Suprapubic skin (tissue), 4 donors: ENCODE data around the gene ZNF582. TPM values are rescaled to one million over a fixed set of nuclear protein-coding genes. Genes with fewer than 3 reads are reported as not detected.

Experiments
- DNase-seq, 2 donors: peaks; one replicate each; pipeline ENCODE4 v3.0.0-alpha.2; 2019; ENCODE audit warnings: low spot score in 2 of 2
- H3K27ac ChIP-seq: fragments of 200-600 bp; sonication (generic); one replicate; pipeline ENCODE4 v1.5.1; 2019
- H3K27me3 ChIP-seq: fragments of 200-600 bp; sonication (generic); one replicate; pipeline ENCODE4 v1.5.1; 2019
- H3K36me3 ChIP-seq: fragments of 200-600 bp; sonication (generic); one replicate; pipeline ENCODE4 v1.5.1; 2019
- H3K4me1 ChIP-seq: fragments of 200-600 bp; sonication (generic); one replicate; pipeline ENCODE4 v1.5.1; 2019
- H3K4me3 ChIP-seq: fragments of 200-600 bp; sonication (generic); one replicate; pipeline ENCODE4 v1.5.1; 2019; ENCODE audit warnings: mild to moderate bottlenecking
- H3K9me3 ChIP-seq: fragments of 200-600 bp; sonication (generic); one replicate; pipeline ENCODE4 v1.5.1; 2019
- EP300 ChIP-seq: sonication (generic); formaldehyde crosslinking; IDR thresholded peaks from one replicate; pipeline ENCODE4 v1.6.1; 2017; ENCODE audit warnings: antibody characterized with exemption
- POLR2A ChIP-seq, 2 donors: fragments of 450-650 bp; IDR thresholded peaks; one replicate each; pipeline ENCODE4 v1.6.1; 2017; ENCODE audit warnings: antibody characterized with exemption in 2 of 2, mild to moderate bottlenecking in 2 of 2, moderate library complexity in 2 of 2
- POLR2AphosphoS5 ChIP-seq, 3 donors: sonication (generic); formaldehyde crosslinking; IDR thresholded peaks; one replicate each; pipeline ENCODE4 v1.6.1; 2017; ENCODE audit warnings: antibody characterized with exemption in 3 of 3
- WGBS: methylation state at CpG from one replicate; pipeline ENCODE4 v1.1.5; 2018; 5-methylcytosine and 5-hydroxymethylcytosine counted together
- total RNA-seq, 4 donors: library from RNA; depleted of rRNA; stranded (reverse); fragments of >200 nt; gene quantifications; one replicate each; pipeline ENCODE4 v1.1.0, GENCODE V29; 2016
- TF ChIP-seq, protein P1 (sequence below), 2 donors: fragments of 200-600 bp in 1 of 2; fragments of 450-650 bp in 1 of 2; sonication (generic) in 1 of 2; IDR thresholded peaks; one replicate each; pipeline ENCODE4 v1.5.1; 2016 to 2019; ENCODE audit warnings: antibody characterized with exemption in 2 of 2, mild to moderate bottlenecking in 1 of 2, moderate library complexity in 1 of 2

Gene ZNF582
- total RNA-seq, 4 donors from 2014 or later = 2.6 to 5.2 (median 3.1) TPM

GRCh38 chr19:56383826-56384605 is 9.3 kb downstream of the ZNF582 start:
- WGBS = 92% methylated on average over 8 of the region's 8 CpGs
- Histone ChIP-seq H3K9me3 (peaks cover 18% of the 10 kb centered on the region), H3K36me3 (peaks cover 36% of the 10 kb centered on the region), H3K4me3 (no peak overlapping the region), H3K4me1 (no peaks in the 10 kb centered on the region), H3K27ac (no peak overlapping the region), H3K27me3 (no peaks in the 10 kb centered on the region)
- DNase-seq = no peak
- TF ChIP-seq EP300 = no peak
- TF ChIP-seq, protein P1, sequence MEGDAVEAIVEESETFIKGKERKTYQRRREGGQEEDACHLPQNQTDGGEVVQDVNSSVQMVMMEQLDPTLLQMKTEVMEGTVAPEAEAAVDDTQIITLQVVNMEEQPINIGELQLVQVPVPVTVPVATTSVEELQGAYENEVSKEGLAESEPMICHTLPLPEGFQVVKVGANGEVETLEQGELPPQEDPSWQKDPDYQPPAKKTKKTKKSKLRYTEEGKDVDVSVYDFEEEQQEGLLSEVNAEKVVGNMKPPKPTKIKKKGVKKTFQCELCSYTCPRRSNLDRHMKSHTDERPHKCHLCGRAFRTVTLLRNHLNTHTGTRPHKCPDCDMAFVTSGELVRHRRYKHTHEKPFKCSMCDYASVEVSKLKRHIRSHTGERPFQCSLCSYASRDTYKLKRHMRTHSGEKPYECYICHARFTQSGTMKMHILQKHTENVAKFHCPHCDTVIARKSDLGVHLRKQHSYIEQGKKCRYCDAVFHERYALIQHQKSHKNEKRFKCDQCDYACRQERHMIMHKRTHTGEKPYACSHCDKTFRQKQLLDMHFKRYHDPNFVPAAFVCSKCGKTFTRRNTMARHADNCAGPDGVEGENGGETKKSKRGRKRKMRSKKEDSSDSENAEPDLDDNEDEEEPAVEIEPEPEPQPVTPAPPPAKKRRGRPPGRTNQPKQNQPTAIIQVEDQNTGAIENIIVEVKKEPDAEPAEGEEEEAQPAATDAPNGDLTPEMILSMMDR (IDR thresholded peaks at IDR 0.05) = no peak
- no peak for TF ChIP-seq POLR2AphosphoS5 (IDR thresholded peaks at IDR 0.05)
- no peak for TF ChIP-seq POLR2A (IDR thresholded peaks at IDR 0.05)

DNA sequence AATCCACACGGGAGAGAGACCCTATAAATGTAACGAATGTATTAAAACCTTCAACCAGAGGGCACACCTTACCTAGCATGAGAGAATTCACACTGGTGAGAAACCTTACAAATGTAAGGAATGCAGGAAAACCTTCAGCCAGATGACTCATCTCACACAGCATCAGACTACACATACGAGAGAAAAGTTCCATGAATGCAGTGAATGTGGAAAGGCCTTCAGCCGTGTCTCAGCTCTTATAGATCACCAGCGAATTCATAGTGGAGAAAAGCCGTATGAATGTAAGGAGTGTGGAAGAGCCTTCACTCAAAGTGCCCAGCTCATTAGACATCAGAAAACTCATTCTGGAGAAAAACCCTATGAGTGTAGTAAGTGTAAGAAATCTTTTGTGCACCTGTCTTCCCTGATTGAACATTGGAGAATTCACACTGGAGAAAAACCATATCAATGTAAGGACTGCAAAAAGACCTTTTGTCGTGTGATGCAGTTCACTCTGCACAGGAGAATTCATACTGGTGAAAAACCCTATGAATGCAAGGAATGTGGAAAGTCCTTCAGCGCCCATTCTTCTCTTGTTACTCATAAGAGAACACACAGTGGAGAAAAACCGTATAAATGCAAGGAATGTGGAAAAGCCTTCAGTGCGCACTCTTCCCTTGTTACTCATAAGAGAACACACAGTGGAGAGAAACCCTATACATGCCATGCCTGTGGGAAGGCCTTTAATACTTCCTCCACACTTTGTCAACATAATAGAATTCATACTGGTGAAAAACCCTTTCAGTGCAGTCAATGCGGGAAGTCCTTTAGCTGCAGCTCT is 16.0 kb downstream of the ZNF582 start:
- WGBS = 96% methylated on average over 11 of the region's 11 CpGs
- H3K36me3 ChIP-seq = peaks cover 68% of the 10 kb centered on the region
- peaks cover 41% of the 10 kb centered on the region for H3K9me3 ChIP-seq

DNA sequence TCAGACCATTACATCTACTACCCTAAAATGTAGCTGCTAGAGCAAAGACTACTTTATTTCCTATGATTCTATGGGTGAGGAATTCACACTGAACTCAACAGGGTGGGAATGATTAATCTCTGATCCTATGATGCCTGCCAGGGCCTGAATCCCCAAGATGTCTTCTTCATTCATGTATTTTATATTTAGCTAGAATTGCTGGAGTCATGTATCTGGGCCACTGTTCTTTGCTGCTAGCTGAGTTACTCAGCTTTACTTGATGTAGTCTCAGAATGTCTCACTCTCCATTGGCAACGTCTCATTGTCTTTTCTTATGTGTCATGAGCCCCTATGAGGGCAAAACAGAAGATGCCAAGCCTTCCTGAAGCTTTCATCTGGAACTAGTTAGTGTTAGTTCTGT is 21.1 kb downstream of the ZNF582 start:
- Histone ChIP-seq H3K27ac (no peak overlapping the region), H3K27me3 (no peaks in the 10 kb centered on the region), H3K4me3 (no peak overlapping the region), H3K4me1 (peaks cover 14% of the 10 kb centered on the region), H3K9me3 (peaks cover 17% of the 10 kb centered on the region), H3K36me3 (peaks cover 62% of the 10 kb centered on the region)
- TF ChIP-seq EP300 (no peak), POLR2A (IDR thresholded peaks at IDR 0.05) (no peak), POLR2AphosphoS5 (IDR thresholded peaks at IDR 0.05) (no peak)
- TF ChIP-seq, protein P1 (IDR thresholded peaks at IDR 0.05) = no peak
- DNase-seq = no peak
- 72% methylated on average over 1 of the region's 1 CpG for WGBS

More for the DNA sequence above, 16.0 kb downstream of the ZNF582 start:
- no peak for DNase-seq
- Histone ChIP-seq H3K4me3 (no peak overlapping the region), H3K4me1 (no peaks in the 10 kb centered on the region), H3K27me3 (no peaks in the 10 kb centered on the region), H3K27ac (no peak overlapping the region)
- TF ChIP-seq EP300 (no peak), POLR2A (IDR thresholded peaks at IDR 0.05) (no peak), POLR2AphosphoS5 (IDR thresholded peaks at IDR 0.05) (no peak)
- TF ChIP-seq, protein P1 (IDR thresholded peaks at IDR 0.05) = no peak

DNA sequence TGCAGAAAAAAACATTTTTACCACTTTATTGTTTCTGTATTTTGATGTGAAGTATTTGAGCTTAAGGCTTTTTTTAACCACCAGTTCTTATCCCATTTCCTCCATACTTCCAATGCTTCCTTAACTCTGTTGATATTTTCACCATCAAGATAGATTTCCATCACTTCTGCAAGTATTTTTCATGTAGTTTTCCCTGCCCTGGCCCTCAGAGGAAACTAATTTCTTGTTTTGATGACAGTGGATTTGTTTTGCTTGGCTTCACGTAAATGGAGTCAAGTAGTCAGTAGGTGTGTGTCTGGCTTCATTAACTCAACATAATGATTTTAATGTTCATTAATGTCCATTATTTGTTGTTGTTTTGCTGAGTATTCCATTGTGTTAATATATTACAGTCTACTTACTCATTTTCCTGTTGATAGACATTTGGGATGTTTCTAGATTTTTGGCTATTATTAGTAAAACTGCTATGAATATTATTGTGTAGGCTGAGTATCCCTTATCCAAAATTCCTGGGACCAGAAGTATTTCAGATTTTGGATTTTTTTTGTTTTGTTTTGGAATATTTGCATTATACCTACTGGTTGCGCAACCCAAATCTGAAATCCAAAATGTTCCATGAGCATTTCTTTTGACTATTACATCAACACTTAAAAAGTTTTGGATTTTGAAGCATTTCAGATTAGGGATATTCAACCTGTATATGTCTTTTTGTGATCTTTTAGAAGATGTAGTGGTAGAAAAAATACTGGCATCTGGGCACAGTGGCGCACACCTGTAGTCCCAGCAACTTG is 23.3 kb downstream of the ZNF582 start:
- Histone ChIP-seq H3K27ac (no peak overlapping the region), H3K36me3 (peaks cover 40% of the 10 kb centered on the region), H3K9me3 (no peaks in the 10 kb centered on the region), H3K4me1 (peaks cover 14% of the 10 kb centered on the region), H3K4me3 (no peak overlapping the region), H3K27me3 (no peaks in the 10 kb centered on the region)
- DNase-seq = no peak
- TF ChIP-seq POLR2AphosphoS5 (IDR thresholded peaks at IDR 0.05) = no peak
- TF ChIP-seq, protein P1 (IDR thresholded peaks at IDR 0.05) = no peak
- TF ChIP-seq POLR2A (IDR thresholded peaks at IDR 0.05) = no peak
- TF ChIP-seq EP300 = no peak
- WGBS = 99% methylated on average over 3 of the region's 3 CpGs
